HG03103 (cell line): Measurements from ENCODE around the gene PIP5K1B.
"Not testable (repeated sequence)": the region's sequence is repeated elsewhere in the genome, so short reads cannot be mapped to it uniquely, and the experiment has no call there.

ENCODE experiments used
- ATAC-seq: cut with Tn5 transposase; IDR thresholded peaks from one replicate; pipeline ENCODE4 v1.9.1; 2021; ENCODE audit warnings: low read depth; ENCODE audit not compliant: unreplicated experiment

Gene PIP5K1B

DNA sequence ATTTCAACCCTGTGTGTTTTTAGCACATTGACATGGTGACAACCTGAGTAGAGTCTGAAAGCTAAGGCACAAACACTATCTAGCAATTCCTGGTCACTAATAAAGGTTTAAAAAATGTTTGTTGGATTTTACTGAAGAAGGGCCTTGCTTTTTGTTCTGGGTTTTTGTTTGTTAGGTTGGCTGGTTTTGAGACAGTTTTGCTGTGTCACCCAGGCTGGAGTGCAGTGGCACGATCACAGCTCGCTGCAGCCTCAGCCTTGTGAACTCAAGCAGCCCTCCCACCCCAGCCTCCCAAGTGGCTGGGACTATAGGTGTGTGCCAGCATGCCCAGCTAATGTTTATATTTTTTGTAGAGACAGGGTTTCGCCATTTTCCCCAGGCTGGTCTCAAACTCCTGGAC, 269.9 kb downstream of the PIP5K1B start:
- ATAC-seq: no peak

DNA sequence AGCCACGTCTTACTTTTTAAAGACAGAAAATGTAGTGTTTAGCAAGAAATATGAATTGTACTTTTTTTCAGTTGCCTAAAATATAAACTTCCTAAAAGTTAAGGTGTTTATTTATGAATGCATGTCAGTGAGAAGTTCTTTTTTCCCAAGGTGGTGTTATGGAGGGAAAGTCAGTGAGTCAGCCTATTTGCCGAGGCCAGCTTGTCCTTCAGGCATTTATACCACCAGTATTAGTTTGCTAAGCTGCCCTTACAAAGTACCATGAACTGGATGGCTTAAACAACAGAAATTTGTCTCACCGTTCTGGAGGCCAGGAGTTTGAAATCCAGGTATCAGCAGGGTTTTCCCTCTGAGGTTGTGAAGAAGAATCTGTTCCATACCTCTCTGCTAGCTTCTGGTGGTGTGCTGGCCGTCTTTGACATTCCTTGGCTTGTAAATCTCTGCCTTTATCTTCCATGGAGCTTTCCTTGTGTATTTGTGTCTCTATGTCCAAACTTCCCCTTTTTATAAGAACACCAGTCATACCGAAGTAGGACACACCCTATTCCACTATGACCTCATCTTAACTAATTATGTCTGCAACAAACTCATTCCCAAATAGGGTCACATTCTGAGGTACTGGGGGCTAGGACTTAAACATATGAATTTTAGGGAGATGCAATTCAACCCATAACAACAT, 270.5 kb downstream of the PIP5K1B start:
- ATAC-seq: no peak

DNA sequence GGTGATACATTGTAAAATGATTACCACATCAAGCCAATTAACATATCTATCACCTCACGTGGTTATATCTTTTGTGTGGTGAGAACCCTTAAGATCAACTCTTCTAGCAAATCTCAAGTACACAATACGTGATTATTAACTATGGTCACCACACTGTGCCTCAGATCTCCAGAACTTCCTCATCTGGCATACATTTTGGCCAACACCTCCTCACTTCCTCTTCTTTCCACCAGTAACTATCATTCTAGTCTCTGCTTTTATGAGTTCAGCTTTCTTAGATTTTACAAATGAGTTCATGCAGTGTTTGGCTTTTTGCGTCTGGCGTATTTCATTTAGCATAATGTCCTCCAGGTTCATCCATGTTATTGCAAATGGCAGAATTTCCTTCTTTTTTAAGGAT, 273.0 kb downstream of the PIP5K1B start:
- ATAC-seq: no peak

DNA sequence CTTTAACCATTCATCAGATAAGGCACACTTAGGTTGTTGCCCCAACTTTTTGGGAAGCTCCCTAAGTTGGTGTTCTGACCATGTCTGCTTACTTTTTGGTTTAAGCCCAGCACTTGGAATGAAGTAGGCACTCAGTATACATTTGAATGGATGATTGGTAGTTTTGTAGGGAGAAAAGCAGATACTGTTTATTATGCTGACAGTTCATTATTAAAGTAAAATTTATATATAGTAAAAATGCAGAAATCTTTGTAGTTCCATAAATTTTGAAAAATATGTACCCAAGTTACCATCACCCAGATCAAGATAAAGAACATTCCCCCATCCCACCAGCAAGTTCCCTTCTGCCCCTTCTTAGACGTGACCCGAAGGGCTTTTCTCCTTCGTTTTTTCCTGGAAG, 273.5 kb downstream of the PIP5K1B start:
- ATAC-seq: no peak

DNA sequence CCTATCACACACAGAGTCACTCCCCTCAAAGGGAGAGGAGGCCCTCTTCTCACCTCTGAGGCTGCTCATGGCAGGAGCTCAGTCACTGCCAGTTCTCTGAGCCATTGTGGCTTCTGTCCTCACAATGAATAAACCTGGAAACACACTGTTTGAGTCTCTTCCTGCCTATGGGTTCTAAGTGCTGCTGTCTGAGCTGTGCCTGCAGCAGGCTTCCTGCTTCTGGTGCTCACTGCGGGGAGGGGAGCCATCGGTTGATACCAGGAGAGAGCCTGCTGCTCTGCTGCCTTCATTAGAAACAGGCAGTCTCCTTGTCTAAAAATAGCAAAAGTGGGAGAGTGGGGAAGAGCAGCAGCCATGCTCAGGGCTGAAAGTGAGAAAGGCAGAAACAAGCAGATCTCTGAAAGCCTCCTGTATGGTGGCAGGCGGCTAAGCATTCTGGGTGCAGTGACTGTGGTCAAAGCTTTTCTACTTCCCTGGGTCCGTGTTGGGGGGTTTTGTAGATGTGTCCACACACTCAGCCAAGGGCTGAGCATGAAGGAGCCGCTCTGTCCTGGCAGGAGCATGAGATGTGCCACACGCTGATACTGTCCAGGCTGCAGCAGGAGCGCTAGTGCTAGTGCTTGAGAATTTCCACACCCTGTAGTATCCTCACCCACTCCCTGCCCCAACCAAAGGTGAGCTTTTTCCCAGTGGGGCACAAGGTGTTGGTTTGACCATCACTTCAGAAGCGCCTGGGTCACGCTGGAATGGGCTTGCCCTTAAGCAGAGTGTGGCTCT, 274.7 kb downstream of the PIP5K1B start:
- no peak for ATAC-seq

DNA sequence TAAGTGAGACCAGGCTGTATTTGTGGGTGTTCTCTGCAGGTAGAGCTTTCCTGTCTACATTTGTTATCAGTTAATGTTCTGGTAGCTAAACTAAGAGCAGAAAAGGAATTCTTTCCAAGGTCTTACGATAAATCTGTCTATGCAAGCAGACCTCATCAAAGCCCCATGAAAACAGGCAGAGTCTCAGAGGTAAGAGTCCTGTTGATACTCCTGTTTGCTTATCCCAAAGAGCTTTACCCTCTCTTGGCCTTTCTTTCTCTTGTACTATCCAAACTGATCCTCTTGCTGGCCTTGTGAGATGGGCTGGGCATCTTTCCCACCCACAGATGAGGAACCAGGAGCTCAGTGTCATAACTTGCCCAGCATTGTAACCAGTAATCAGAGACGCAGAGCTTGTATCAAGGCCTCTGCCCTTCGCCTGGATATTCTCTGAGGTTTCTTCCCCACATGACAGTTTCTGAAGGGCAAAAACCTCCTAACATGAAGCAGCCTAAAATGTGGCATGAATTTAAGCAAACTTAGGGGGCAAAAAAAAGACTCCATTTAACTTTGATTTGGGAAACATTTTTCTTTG, 275.4 kb downstream of the PIP5K1B start:
- ATAC-seq: no peak

DNA sequence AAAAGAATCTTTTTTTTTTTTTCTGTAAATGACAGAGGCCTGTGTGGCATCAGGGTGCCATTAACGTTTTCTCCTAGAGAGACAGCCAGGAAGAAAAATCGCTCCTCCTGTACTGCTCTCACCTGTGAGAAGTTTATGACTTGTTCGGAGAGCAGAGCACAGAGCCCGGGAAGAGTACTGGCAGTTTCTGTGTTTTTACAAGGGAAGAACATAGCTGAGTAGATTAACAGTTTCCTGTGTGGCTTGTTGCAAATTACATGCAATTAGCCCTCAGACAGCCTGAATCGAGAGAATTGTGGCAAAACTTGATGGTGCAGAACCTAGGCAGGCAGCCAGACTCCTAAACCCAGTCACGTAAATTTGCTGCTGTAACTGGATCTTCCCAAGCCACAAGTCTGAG, 276.7 kb downstream of the PIP5K1B start:
- ATAC-seq: peak; percentile 58

DNA sequence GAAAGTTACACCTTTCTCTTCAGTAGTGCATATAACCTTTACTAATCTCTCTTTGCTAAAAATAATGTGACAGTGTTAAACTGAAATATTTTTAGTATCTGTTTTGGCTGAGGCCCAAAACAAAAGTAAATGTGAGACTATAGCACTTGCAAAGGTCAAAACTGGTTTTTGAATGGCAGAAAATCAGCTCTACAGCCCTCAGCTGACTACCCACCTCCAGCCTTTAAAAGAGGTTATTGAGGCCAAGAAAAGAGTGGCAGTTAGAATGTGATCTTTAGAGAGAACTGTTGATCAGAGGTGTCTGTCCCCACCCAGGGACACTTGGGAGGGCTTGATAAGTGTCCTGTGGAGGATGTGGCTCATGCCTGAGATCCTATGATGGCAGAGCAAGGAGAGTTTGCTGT, 278.0 kb downstream of the PIP5K1B start:
- no peak for ATAC-seq

DNA sequence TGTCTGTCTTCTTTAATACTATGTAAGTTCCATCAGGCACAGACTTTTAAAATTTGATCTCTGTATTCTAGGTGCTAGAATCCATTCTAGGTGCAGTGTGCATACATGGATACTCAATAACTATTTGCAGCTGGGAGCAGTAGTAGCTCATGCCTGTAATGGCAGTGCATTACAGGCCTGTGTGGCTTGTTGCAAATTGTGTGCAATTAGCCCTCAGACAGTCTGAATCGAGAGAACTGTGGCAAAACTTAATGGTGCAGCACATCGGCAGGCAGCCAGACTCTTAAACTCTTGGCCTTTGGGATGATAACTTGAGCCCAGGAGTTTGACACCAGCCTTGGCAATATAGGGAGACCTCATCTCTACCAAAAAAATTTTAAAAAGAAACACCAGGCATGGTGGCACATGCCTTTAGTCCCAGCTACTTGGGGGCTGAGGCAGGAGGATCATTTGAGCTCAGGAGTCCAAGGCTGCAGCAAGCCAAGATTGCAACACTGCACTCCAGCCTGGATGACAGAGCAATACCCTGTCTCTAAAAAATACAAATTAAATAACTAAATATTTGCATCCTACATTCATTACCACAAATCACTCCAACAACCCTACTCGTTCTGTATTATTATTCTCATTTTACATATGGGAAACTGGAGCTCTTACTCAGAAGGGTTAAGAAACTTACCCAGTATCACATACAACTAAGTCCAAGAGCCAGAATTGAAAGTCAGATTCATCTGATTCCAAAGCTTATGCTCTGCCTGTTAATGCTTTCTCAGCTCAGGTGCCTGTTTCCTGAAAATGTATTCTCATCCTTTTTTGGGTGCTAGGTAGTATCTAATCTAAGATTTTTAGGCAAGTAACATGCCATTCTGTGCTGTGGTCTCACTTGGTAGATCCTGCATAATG, 278.7 kb downstream of the PIP5K1B start:
- ATAC-seq: no peak

DNA sequence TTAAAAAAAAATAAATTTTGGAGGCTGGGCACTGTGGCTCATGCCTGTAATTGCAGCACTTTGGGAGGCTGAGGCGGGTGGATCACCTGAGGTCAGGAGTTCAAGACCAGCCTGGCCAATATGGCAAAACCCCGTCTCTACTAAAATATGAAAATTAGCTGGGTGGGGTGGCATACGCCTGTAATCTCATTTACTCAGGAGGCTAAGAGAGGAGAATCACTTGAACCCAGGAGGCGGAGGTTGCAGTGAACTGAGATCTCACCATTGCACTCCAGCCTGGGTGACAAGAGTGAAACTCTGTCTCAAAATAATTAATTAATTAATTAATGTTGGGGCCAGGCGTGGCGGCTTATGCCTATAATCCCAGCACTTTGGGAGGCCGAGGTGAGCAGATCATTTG, 281.9 kb downstream of the PIP5K1B start:
- ATAC-seq: not testable (repeated sequence)

DNA sequence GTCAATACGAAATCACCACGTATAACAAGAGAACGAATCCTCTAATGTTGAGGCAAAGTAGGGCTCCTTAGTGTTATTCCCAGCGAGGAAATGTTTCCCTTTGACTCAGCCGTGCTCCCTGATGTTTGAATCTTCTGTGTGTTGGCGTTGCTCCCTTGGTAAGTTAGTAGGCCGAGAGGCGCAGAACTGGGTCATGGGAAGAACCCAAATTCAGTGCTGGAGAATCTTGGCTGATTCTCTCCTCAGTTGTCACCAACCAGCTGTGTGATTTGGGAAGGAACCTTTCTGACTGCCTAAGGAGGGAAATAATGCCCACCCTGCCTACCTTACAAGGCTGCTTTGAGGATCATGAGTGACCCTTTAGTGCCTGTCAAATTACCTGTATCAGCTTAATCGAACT, 286.4 kb downstream of the PIP5K1B start:
- ATAC-seq: no peak

DNA sequence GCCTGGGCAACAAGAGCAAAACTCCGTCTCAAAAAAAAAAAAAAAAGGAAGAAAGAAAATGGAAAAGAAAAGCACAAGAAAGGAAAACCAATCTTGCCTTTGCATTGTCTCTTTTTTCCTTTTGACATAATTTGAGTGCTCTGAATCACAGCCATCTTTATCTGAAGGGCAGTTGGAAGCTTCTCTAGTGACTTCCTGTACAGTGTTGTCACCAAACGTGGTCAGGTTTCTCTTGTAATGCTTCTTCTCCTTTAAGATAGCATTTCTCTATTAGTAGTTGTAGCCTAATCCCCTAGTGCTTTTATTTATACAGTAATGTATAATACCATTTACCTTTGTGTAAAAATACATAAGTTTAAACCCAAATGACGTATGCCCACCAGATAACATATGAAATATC, 290.7 kb downstream of the PIP5K1B start:
- no peak for ATAC-seq

DNA sequence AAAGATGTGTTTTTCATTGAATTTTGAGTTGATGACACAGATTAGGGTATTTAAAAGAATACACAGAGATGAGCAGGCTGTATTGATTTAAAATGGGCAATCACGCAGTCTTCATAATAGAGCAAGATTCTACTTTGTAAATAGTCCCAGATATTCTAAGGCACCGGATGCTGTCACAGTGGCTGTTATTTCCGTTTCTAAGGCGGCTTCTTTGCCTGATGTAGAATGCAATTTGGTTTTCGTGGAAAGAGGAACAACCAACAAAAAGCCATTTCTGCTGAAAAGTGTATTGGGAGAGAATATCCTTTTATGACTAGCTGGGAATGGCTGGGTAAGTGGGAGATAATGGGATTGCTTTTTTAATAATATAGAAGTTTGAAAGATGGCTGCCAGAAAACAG, 291.4 kb downstream of the PIP5K1B start:
- no peak for ATAC-seq

DNA sequence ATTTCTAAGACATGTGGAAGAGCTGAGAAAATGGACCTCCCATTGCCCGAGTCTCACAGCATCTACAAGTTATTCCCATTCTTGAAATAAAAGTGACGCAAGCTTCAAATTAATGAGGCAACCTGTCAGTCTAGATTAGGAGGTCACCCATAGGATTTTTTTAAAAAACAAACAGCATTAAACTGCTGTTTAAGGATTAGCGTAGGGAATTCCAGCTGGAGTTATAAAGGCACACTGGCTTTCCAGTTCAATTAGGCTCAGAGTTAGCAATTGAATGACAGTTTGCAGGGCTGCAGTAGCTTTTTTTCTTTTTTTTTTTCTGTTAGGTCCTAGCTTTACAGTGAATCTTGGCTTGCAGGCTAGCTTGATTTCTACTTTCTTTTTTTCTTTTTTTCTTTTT, 292.6 kb downstream of the PIP5K1B start:
- no peak for ATAC-seq

DNA sequence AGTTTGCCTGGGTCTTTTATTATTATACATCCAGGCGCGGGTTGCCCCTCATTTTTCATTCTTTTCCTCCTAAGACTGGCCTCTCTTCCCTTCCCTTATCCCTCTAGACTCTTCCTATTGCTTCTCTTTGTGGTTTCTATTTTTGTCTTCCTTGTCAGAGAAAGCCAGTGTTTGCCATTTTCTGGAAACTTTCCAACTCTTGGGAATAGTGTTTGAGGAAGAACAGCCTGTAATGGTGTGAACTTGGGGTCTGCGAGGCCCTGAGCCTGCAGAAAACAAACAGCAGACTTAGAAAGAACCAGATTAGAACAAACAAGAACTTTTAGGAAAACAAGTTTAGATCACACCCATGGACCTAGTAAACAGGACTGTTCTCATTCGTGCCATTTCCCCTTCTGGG, 293.3 kb downstream of the PIP5K1B start:
- no peak for ATAC-seq

DNA sequence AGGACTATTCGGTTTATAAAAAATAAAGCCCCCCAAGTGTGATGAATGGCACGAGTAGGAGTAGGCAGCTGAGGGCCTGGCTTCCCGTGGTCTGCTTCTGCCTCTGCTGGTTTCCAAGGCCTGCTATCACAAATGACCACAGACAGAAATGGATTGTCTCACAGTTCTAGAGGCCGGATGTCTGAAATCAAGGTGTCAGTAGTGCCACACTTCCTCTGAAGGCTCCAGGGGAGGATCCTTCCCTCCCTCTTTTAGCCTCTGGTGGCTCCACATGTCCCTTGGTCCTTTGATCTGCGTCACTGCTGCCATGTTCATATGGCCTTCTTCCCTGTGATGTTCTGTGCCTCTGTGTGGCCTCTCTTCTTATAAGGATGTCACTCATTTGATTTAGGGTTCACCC, 293.8 kb downstream of the PIP5K1B start:
- no peak for ATAC-seq

DNA sequence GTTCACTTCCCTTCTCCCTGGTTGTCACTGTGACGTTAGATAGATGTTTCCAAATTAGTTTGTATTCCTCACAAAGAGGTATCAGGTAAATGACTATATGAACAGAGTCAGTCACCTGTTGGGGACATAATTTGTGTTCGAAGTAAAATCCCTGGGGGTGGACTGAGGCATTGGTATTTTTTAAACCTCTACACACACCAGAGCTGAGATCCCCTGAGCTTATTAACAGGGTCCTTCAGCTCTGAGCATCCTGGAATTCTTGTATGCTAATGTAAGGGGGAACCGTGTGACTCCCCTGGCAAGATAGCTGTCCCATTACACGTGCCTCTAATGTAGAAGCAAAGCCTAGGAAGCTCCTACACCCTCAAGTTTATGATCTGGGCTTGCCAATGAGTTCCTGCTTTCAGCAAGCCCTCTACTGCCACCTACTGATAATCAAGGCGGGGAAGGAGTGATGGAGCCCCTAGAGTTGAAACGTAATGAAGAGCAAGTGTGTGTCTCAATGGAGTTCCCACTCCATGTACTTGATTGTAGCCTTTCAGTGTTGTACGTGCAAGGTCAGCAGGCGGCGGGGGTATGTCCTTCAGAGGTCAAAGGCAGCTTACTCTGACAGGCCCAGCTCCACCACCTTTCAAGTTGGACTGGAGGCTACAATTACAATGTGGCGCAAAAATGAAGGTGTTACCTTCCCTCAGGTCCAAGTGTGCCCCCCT, 294.5 kb downstream of the PIP5K1B start:
- peak; percentile 77 for ATAC-seq

DNA sequence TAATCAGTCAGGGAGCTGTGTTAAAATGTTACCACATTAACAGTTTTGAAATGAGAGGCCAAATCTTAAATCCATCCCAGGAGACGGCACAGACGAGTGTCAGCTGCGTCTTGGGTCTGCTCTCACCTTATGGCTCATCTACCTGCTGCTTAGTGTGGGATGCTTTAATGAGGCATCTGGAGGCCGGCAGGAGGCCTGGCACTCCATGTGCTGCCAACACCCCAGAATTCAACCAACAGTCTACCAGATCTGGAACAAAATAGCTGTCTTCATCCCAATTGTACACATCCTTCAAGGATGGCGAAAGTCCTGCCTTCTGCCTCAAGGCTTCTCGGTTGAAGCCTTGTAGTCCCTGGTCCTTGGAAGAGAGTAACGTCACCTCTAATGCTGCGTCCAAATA, 296.9 kb downstream of the PIP5K1B start:
- ATAC-seq: no peak

DNA sequence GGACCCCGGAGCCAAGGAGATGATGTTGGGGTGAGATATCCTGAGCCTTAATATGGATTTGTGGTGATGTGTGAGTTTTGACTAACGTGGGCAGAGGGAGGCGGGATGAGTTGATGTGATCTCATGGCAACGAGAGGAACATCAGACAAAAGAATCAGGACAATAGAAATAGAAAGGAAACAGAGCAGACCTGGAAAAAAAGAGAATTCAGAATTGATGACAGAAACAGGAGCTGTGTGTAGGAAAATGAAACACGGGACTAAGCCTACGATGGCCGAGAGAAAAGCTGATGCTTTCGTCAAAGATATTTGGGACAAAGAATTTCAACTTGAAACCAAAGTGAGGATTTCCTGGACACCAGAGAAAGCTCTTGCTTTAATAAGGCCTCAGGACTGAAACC, 298.0 kb downstream of the PIP5K1B start:
- no peak for ATAC-seq

DNA sequence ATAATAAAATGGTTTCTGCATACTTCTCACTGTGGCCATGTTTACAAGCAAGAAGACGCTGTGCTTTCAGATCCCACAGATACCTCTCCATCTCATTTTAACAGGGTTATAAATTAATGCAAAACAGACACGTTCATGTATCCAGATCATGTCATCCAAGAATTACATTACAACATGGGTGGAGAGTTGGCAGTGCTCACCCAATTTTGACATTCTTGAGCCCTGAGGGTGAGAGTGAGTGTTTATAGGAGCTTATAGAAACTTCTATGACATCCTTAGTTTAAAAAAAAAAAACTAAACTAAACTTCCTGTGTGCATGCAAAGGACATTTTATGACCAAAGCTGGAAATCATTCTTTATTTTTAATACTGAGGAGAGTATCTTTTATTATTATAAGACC, 299.8 kb downstream of the PIP5K1B start:
- no peak for ATAC-seq
